PC-3 (cell line): ENCODE results near the gene TEAD3. TPM values are rescaled to one million over a fixed set of nuclear protein-coding genes. Genes with fewer than 3 reads are reported as not detected.
A peak's percentile ranks its signal among the peaks of the same experiment; 100 is the strongest.

Experiments
- ATAC-seq: fragments of 200-7000 bp; cut with Tn5 transposase; 2 replicates; pipeline ENCODE4 v1.9.1; 2020; ENCODE audit warnings: mild to moderate bottlenecking, moderate library complexity
- BruUV-seq: library from RNA; stranded (reverse); fragments of 400-500 nt; replicated peaks from 2 replicates; lab custom pipeline; 2021; lab: Mats Ljungman, UMichigan
- CTCF ChIA-PET: fragments of 300-600 bp; sonication (Branson Sonifier 250); formaldehyde crosslinking; loops from one replicate; lab custom pipeline; 2022; ENCODE audit warnings: antibody characterized with exemption; lab: Charles Lee
- POLR2A ChIA-PET: fragments of 300-600 bp; sonication (Branson Sonifier 250); formaldehyde crosslinking; loops from one replicate; lab custom pipeline; 2022; ENCODE audit warnings: antibody characterized with exemption; ENCODE audit not compliant: unreplicated experiment; lab: Charles Lee
- DNase-seq: peaks from one replicate; pipeline ENCODE4 v3.0.0-alpha.2; 2015
- H2AFZ ChIP-seq: fragments of 300-600 bp; sonication (generic); 2 replicates; pipeline ENCODE4 v1.6.0; 2016; ENCODE audit warnings: antibody characterized with exemption, low read length
- H3F3A ChIP-seq: fragments of 300-600 bp; sonication (generic); one replicate; pipeline ENCODE4 v1.6.0; 2017; ENCODE audit warnings: antibody characterized with exemption, low read length, control low read depth, mild to moderate bottlenecking; ENCODE audit not compliant: unreplicated experiment
- H3K27ac ChIP-seq: fragments of 300-600 bp; sonication (generic); 2 replicates; pipeline ENCODE4 v1.5.1; 2016; ENCODE audit warnings: mild to moderate bottlenecking, low read length
- H3K27me3 ChIP-seq: fragments of 300-600 bp; sonication (generic); 2 replicates; pipeline ENCODE4 v1.6.1; 2016; ENCODE audit warnings: low read length, mixed read lengths
- H3K36me3 ChIP-seq: fragments of 300-600 bp; sonication (generic); 2 replicates; pipeline ENCODE4 v1.6.1; 2016; ENCODE audit warnings: low read depth, mixed run types, low read length, mixed read lengths
- H3K4me1 ChIP-seq: fragments of 300-600 bp; sonication (generic); 2 replicates; pipeline ENCODE4 v1.5.1; 2016; ENCODE audit warnings: low read length; ENCODE audit not compliant: insufficient read depth
- H3K4me2 ChIP-seq: fragments of 300-600 bp; sonication (generic); 2 replicates; pipeline ENCODE4 v1.6.0; 2016; ENCODE audit warnings: low read length
- H3K4me3 ChIP-seq: fragments of 300-600 bp; sonication (generic); 2 replicates; pipeline ENCODE4 v1.5.1; 2016; ENCODE audit warnings: mild to moderate bottlenecking, low read length, mixed read lengths
- H3K79me2 ChIP-seq: fragments of 300-600 bp; sonication (generic); 2 replicates; pipeline ENCODE4 v1.6.1; 2017; ENCODE audit warnings: low read length, mixed read lengths
- H3K9ac ChIP-seq: fragments of 300-600 bp; sonication (generic); 2 replicates; pipeline ENCODE4 v1.6.0; 2016; ENCODE audit warnings: mild to moderate bottlenecking, low read length
- H3K9me2 ChIP-seq: fragments of 300-600 bp; sonication (generic); replicated peaks from 2 replicates; pipeline ENCODE4 v1.6.1; 2016; ENCODE audit warnings: mixed run types, low read length, mixed read lengths
- H3K9me3 ChIP-seq: fragments of 300-600 bp; sonication (generic); 2 replicates; pipeline ENCODE4 v1.6.1; 2016; ENCODE audit warnings: low read length, mixed read lengths
- H4K20me1 ChIP-seq: fragments of 300-600 bp; sonication (generic); 2 replicates; pipeline ENCODE4 v1.6.1; 2016; ENCODE audit warnings: low read length, mixed read lengths
- EZH2 ChIP-seq: fragments of 300-600 bp; sonication (generic); IDR thresholded peaks from one replicate; pipeline ENCODE4 v1.6.1; 2017; ENCODE audit warnings: antibody characterized with exemption, mild to moderate bottlenecking, low read length; ENCODE audit not compliant: unreplicated experiment
- EZH2phosphoT487 ChIP-seq: fragments of 300-600 bp; sonication (generic); IDR thresholded peaks from 2 replicates; pipeline ENCODE4 v1.6.1; 2018; ENCODE audit warnings: mild to moderate bottlenecking, antibody characterized with exemption, low read length, borderline replicate concordance
- intact Hi-C: fragments of 100-400 bp; cut with micrococcal nuclease; formaldehyde crosslinking; loops from 2 replicates; pipeline ENCODE4 v1.9.0; 2023
- total RNA-seq: library from RNA; depleted of rRNA; stranded (reverse); fragments of >200 nt; gene quantifications from 2 replicates; pipeline ENCODE4 v1.2.3, GENCODE V29; 2014
- TF ChIP-seq, protein P1 (sequence below): fragments of 300-600 bp; sonication (generic); conservative IDR thresholded peaks from 2 replicates; pipeline ENCODE4 v1.5.1; 2017; ENCODE audit warnings: antibody characterized with exemption, low read depth, mild to moderate bottlenecking, low read length

TEAD3 gene
- total RNA-seq, 1 experiment from 2014 or later: 9.2 TPM

DNA sequence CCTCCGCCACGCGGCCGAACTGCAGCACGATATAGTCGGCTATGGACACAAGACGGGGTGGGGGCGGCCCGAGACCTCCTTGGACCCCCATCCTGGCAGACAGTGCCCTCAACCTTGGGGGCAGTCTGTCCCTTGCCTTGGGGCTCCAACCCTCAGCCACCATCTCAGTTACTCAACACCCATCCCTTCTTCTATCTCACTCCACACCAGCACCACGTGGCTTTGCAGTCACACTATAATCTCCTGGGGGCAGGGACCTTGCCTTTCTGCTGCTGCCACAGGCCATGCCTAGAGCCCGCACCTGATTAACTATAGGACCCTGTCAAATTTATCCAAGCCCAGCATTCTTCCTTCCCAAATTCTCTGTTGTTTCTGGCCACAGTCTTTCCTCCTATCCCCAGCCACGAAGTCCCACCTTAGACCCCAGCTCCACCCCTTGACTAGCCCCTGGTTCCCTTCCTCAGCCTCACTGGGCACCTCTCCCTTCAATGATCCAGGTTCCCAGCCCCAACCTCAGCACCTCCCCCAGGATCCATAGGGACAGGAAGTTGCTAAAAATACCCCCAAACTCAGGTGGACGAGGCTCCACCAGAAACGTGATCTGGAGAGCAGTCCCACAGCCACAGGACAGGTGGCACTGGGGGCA, 1.7 kb upstream of the TEAD3 start:
- H3K27me3 ChIP-seq: no peaks in the 10 kb centered on the region
- no peaks in the 10 kb centered on the region for H3K9me3 ChIP-seq
- peaks cover 29% of the 10 kb centered on the region for H3K4me1 ChIP-seq
- no peaks in the 10 kb centered on the region for H3F3A ChIP-seq
- DNase-seq (no peak), ATAC-seq (no peak)
- H3K27ac ChIP-seq: no peak overlapping the region
- H3K79me2 ChIP-seq: peaks cover 27% of the 10 kb centered on the region
- peak overlapping the region; percentile 69; the same call in 1 of the 2 replicates for H3K4me3 ChIP-seq
- no peaks in the 10 kb centered on the region for H3K9me2 ChIP-seq
- BruUV-seq: no TSS peak
- H2AFZ ChIP-seq: no peak overlapping the region
- no peak for TF ChIP-seq EZH2
- no peak for TF ChIP-seq EZH2phosphoT487
- TF ChIP-seq, protein P1, sequence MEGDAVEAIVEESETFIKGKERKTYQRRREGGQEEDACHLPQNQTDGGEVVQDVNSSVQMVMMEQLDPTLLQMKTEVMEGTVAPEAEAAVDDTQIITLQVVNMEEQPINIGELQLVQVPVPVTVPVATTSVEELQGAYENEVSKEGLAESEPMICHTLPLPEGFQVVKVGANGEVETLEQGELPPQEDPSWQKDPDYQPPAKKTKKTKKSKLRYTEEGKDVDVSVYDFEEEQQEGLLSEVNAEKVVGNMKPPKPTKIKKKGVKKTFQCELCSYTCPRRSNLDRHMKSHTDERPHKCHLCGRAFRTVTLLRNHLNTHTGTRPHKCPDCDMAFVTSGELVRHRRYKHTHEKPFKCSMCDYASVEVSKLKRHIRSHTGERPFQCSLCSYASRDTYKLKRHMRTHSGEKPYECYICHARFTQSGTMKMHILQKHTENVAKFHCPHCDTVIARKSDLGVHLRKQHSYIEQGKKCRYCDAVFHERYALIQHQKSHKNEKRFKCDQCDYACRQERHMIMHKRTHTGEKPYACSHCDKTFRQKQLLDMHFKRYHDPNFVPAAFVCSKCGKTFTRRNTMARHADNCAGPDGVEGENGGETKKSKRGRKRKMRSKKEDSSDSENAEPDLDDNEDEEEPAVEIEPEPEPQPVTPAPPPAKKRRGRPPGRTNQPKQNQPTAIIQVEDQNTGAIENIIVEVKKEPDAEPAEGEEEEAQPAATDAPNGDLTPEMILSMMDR: no peak
- 0 out of 2 replicates have a peak overlapping the region, but pooled peaks have one; percentile 96 for H3K4me2 ChIP-seq
- ChIA-PET CTCF (no interaction called here), POLR2A (no interaction called here)
- H3K9ac ChIP-seq: no peak overlapping the region
- no peaks in the 10 kb centered on the region for H3K36me3 ChIP-seq
- no peaks in the 10 kb centered on the region; the same call in 1 of the 2 replicates for H4K20me1 ChIP-seq
- intact Hi-C loops: no loop called here

DNA sequence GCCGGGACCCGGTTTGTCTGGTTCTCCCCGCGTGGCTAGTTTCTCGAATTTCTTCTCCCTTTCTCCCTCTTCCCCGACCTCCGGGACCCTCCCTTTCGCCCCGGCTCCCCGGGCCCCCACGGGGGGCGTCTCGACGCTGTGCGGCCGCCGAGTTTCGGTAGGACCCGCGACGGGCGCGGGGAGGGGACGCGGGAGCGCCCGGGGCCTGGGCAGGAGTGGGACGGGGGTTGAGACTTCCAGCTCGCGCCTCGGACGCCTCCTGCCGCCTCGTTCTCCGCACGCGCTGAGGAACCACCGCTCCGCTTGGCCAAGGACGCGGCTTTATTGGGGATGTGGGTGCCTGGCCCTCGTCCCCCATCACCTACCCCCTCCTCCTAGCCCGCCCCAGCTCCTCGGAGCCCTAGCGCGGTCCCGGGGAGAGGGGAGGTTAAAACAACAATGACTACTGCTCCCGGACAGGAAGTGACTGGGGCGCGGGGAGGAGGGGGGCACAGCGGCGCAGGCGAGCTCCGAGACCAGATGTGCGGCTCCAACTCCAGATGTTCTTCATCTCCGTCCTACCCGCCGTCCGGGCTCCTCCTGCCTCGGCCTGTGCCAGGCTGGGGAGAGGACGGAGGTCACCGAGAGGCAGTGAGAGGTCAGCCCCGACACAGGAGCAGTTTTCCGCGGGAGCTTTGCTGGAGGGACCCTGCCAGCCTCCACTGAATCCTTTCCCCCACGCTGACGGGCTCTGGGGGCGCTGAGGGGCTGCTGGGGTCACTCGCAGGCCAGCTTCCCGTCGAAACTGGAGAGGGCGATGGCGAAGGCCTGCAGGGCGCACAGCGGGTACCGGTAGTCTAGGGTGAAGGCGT, 917 bp upstream of the TEAD3 start:
- no peaks in the 10 kb centered on the region for H3K9me3 ChIP-seq
- H2AFZ ChIP-seq: peak overlapping the region; percentile 92
- DNase-seq: no peak
- TF ChIP-seq, protein P1: no peak
- TF ChIP-seq EZH2 (no peak), EZH2phosphoT487 (no peak)
- CTCF ChIA-PET: no interaction called here
- ATAC-seq: peak; percentile 17
- H3K4me1 ChIP-seq: peaks cover 29% of the 10 kb centered on the region
- no peaks in the 10 kb centered on the region for H3K9me2 ChIP-seq
- peaks cover 34% of the 10 kb centered on the region for H3K79me2 ChIP-seq
- peak overlapping the region; percentile 69 for H3K4me3 ChIP-seq
- peak overlapping the region; percentile 96 for H3K4me2 ChIP-seq
- H3F3A ChIP-seq: no peaks in the 10 kb centered on the region
- BruUV-seq: TSS peak; percentile 48
- no peaks in the 10 kb centered on the region for H3K27me3 ChIP-seq
- intact Hi-C loops: no loop called here
- H3K36me3 ChIP-seq: no peaks in the 10 kb centered on the region
- peak overlapping the region; percentile 79 for H3K9ac ChIP-seq
- peak overlapping the region; percentile 35; the same call in 1 of the 2 replicates for H3K27ac ChIP-seq
- POLR2A ChIA-PET: interaction anchor here (0.6 kb wide), 1 partner anchor 70 kb away, joined by 14 read pairs; no protein-coding TSS in a partner anchor
- H4K20me1 ChIP-seq: no peaks in the 10 kb centered on the region; the same call in 1 of the 2 replicates
